ACHN (cell line): ENCODE results near the gene PTGES2.

ENCODE experiments used
- DNase-seq: peaks from one replicate; pipeline ENCODE4 v3.0.0-alpha.2; 2015
- in situ Hi-C: cut with HindIII; loops from 2 replicates; pipeline ENCODE4 v1.10.0; 2017; ENCODE audit warnings: low sequenced_read_pairs, low pct_ligation_motif_present, low pct_unique_long_range_greater_than_20kb

PTGES2 gene

GRCh38 chr9:128097543-128098296 is 29.8 kb downstream of the PTGES2 start:
- DNase-seq: no peak
- in situ Hi-C loops: no loop called here

GRCh38 chr9:128096616-128097536 is 30.7 kb downstream of the PTGES2 start:
- no peak for DNase-seq
- in situ Hi-C loops: no loop called here

- in situ Hi-C loops: no loop called here
- DNase-seq: no peak
Observed at GRCh38 chr9:128094950-128095544, 32.5 kb downstream of the PTGES2 start.

- in situ Hi-C loops: no loop called here
- DNase-seq: peak; percentile 97
Observed at GRCh38 chr9:128094166-128094949, 33.2 kb downstream of the PTGES2 start.

- DNase-seq: no peak
- in situ Hi-C loops: no loop called here
Observed at GRCh38 chr9:128093011-128093410, 34.5 kb downstream of the PTGES2 start.

GRCh38 chr9:128092199-128092977 is 35.1 kb downstream of the PTGES2 start:
- in situ Hi-C loops: no loop called here
- no peak for DNase-seq

- in situ Hi-C loops: no loop called here
- no peak for DNase-seq
Observed at GRCh38 chr9:128091571-128091970, 36.0 kb downstream of the PTGES2 start.

- no peak for DNase-seq
- in situ Hi-C loops: no loop called here
Observed at GRCh38 chr9:128091144-128091543, 36.4 kb downstream of the PTGES2 start.

- in situ Hi-C loops: no loop called here
Observed at GRCh38 chr9:128089299-128089698, 38.2 kb downstream of the PTGES2 start.

GRCh38 chr9:128088253-128088945 is 39.1 kb downstream of the PTGES2 start:
- DNase-seq: no peak
- in situ Hi-C loops: no loop called here

More at GRCh38 chr9:128089299-128089698, 38.2 kb downstream of the PTGES2 start:
- no peak for DNase-seq

- in situ Hi-C loops: no loop called here
- no peak for DNase-seq
Observed at GRCh38 chr9:128087262-128087661, 40.3 kb downstream of the PTGES2 start.

GRCh38 chr9:128085943-128086342 is 41.6 kb downstream of the PTGES2 start:
- in situ Hi-C loops: no loop called here
- DNase-seq: no peak

- in situ Hi-C loops: no loop called here
- no peak for DNase-seq
Observed at GRCh38 chr9:128084746-128085145, 42.8 kb downstream of the PTGES2 start.

GRCh38 chr9:128082151-128082550 is 45.4 kb downstream of the PTGES2 start:
- no peak for DNase-seq

GRCh38 chr9:128081056-128081455 is 46.5 kb downstream of the PTGES2 start:
- DNase-seq: no peak
- in situ Hi-C loops: no loop called here

More at GRCh38 chr9:128082151-128082550, 45.4 kb downstream of the PTGES2 start:
- in situ Hi-C loops: no loop called here

GRCh38 chr9:128080206-128080605 is 47.3 kb downstream of the PTGES2 start:
- in situ Hi-C loops: no loop called here
- no peak for DNase-seq
